GM21576 (cell line): Measurements from ENCODE around the gene CDK5.
A peak's percentile ranks its signal among the peaks of the same experiment; 100 is the strongest.
"Not testable (repeated sequence)": the region's sequence is repeated elsewhere in the genome, so short reads cannot be mapped to it uniquely, and the experiment has no call there.

Experiments
- ATAC-seq: cut with Tn5 transposase; IDR thresholded peaks from one replicate; pipeline ENCODE4 v1.9.1; 2021; ENCODE audit warnings: mild to moderate bottlenecking, moderate library complexity; ENCODE audit not compliant: unreplicated experiment

CDK5 gene

DNA sequence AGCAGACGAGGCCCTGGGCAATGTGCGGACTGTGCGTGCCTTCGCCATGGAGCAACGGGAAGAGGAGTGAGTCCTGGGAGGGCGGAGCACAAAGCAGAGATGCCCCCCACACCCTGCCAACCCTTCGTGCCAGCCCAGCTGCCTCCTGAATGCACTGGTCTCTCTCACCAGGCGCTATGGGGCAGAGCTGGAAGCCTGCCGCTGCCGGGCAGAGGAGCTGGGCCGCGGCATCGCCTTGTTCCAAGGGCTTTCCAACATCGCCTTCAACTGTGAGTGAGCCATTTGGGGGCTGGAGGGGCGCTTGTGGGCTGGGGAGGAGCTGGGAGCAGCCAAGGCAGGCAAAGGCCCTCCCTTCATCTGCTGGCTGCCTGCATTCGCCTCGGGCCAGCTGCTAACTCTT, 21.8 kb downstream of the CDK5 start:
- no peak for ATAC-seq

DNA sequence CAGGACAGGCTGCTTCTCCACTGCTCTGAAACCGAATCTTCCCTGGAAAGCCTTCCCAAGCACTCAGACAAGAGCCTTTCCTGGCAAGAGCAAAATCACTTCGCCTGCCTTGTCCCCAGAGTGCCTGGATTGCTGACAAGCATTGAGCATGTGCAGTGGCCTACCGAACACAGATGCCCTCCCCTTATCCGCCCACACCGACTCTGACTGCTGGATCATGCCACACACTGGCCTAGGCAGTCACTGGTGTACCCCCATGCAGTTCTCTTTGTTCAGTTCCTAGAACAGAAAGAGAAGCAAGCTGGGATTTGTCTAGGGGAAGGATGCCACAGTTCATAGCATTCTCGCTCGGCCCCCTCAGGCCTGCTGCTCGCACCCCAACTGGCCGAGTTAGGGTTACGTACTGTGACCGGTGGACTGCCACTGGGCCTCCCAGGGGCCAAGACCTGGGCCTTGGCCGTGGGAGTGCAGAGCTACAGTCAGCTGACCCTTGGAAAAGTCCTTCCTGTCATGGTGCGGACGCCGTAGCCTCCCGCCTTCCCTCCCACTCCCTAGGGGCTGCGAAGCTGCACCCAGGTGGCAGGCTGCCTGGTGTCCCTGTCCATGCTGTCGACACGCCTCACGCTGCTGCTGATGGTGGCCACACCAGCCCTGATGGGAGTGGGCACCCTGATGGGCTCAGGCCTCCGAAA, 22.5 kb downstream of the CDK5 start:
- no peak for ATAC-seq

DNA sequence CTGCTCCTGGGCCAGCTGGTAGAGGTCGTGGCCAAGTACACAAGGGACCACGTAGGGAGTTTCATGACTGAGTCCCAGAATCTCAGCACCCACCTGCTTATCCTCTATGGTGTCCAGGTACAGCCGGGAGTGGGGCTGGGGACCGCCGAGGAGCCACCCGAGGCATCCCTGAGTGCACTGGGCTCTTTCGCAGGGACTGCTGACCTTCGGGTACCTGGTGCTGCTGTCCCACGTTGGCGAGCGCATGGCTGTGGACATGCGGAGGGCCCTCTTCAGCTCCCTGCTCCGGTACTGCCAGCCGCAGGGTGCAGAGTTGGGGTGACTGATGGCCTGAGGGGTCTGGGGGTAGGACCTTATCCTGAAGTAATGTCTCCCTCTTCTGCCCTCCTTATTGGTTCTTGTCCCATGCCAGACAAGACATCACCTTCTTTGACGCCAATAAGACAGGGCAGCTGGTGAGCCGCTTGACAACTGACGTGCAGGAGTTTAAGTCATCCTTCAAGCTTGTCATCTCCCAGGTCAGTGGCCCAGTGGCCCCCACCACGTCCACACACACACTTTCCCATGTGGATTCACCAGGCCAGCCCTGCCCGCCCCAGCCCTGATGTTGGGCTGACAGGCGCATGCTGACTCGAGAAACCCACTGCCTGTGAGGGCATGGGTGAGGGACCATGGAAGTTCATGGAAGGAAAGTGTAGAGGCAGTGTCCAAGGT, 23.2 kb downstream of the CDK5 start:
- no peak for ATAC-seq

DNA sequence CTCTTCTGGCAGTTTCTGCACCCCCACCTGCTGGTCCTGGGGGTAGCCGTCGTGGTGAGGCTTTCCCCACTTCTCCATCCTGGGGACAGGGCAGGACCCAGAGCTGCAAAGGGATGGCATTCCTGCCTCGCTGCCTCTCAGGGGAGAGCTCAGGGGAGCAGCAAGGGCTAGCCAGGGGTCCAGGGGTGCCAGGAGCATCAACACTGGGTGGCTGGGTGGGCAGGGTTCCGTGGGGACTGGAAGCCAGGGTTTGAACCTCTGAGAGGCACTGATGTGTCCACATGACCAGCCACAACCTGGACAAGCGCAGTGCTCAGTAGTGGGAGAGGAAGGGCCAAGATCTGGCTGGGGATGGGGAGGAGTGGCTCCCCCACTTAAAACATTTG, 23.8 kb downstream of the CDK5 start:
- ATAC-seq = no peak

DNA sequence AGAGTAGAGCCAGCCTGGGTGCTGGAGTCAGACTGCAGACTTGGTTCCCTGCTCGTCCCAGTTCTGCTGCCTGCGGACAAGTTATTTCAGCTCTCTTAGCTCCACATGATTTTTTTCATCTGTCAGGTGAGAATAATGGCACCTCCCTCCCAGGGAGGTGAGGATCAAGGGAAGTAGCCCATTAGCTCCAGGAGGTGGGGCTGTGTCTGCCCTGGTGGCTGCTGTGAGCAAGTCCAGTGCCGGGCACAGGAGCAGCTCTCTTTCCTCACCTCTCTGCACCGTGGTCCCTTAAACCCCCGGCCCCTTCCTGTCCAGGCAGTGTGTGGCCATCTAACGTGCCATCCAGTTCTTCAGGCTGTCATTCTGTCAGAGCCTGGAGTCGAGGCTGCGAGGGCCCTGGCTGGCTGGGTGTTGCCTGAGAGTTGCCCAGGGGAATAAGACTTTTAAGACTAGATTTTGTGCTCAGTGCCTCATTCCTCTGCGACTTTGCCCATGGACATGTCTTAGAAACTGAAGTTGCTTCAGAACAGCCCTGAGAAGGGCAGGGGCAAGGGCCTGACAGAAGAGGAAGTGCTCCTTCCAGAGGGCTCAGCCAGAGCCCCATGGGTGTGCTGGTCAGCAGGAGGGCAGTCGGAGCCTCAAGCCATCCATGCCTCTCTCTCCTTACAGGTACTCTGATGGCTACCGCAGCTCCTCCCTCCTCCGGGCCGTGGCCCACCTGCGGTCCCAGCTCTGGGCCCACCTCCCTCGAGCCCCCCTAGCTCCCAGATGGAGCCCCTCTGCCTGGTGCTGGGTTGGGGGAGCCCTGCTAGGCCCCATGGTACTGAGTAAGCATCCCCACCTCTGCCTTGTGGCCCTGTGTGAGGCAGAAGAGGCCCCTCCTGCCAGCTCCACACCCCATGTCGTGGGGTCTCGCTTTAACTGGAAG, 24.5 kb downstream of the CDK5 start:
- no peak for ATAC-seq

DNA sequence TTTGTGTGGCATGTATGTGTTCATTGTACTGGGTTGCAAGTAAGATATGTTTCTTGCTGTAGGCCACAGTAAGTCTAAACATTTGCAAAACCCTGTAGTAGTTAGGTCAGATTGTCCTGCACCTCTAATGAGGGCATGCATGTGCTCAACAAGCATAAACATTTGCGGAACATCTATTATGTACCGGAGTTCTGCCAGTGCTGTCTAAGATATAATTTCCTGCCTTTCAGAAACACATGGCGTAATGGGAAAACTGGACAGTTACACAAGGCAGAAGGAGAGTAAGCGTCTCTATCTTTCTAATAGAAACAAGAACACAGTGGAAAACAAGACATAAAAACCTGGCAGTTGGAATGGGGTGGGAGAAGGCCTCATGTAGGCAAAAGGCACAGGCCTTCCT, 26.7 kb downstream of the CDK5 start:
- no peak for ATAC-seq

DNA sequence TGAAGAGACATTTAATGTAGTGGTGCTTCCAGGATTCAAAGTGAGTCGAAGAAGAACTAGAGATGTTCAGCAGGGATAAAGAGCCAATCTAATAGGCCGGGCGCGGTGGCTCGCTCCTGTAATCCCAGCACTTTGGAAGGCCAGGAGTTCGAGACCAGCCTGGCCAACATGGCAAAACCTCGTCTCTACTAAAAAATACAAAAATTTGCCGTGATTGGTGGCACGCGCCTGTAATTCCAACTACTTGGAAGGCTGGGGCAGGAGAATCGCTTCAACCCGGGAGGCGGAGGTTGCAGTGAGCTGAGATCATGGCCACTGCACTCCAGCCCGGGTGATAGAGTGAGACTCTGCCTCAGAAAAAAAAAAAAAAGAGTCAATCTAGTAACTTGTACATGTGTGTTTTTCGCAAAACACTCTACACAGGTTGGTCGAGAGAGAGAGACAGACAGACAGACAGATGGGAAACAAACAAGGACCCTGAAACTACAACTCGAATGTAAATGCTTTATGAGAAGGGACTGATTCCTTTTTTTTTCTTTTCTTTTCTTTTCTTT, 28.7 kb downstream of the CDK5 start:
- no peak for ATAC-seq

DNA sequence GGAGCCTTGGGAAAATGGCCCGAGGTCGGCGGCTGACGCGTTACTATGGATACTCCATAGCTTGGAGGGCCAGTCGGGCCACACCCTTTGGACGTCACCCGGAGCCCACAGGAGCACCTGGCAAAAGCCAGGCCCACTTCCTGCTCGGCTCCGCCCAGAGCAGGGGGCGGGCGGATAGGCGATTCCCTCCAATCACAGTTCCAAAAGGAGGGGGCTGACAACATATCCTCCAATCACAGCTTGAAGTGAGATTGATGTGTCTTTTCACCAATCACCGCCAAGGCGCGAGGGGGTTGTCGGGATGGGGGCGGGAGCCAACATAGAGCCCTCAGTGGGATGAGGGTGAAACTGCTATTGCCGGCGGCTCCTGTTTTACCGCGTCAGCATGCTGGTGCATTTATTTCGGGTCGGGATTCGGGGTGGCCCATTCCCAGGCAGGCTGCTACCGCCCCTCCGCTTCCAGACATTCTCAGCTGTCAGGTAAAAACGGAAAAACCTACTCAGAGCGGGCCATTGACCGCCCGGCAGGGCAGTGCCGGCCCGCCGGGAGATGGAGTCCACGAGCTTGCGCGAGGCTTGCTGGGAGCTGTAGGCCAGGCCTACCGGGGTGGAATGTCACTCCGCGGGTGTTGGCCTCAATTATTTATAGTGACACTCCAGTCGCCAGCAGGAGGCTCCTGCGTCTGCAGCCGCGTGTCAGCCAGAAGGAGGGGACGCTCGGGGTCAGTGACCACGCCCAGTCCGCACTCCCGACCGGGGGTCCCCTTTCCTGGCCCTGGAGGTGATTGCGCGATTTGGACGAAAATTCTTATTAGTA, 29.4 kb downstream of the CDK5 start, which contains the start of gene ABCB8:
Gene ABCB8 (plus strand): TSS at position 320 of the 817 bp plus-strand sequence. CDS start 66 bp downstream, at position 386.
- peak; percentile 97 for ATAC-seq

DNA sequence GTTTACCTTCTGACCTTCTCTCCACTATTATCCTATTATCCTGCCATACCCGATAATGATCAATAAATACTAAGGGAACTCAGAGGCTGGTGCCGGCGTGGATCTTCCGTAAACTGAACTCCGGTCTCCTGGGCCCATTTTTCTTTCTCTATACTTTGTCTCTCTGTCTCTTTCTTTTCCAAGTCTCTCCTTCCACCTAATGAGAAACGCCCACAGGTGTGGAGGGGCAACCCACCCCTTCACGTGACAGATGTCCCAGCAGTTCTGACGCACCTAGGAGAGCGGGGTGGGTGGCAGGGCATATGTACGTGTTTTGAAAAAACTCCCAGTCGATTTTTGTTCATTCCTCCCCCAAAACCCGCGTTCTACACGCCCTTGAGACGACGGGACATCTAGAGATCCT, 30.0 kb downstream of the CDK5 start:
- ATAC-seq = not testable (repeated sequence)

DNA sequence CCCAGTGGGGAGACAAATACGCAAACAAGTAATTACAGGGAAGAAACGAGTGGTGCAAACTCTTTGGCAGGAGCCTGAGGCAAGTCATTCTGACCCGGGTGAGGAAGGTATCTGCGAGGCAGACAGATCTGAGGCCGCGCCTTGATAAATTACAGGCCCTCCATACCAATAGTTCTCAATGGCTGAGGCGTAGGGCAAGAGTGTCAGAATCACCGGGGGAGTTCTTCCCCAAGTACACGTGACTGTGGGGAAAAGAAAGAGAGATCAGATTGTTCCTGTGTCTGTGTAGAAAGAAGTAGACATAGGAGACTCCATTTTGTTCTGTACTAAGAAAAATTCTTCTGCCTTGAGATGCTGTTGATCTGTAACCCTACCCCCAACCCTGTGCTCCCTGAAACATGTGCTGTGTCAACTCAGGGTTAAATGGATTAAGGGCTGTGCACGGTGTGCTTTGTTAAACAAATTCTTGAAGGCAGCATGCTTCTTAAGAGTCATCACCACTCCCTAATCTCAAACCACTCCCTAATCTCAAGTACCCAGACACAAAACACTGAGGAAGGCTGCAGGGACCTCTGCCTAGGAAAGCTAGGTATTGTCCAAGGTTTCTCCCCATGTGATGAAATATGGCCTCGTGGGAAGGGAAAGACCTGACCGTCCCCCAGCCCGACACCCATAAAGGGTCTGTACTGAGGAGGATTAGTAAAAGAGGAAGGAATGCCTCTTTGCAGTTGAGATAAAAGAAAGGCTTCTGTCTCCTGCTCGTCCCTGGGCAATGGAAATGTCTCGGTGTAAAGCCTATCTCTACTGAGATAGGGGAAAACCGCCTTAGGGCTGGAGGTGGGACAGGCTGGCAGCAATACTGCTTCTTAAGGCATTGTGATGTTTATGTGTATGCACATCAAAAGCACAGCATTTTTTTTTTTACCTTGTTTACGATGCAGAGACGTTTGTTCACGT, 30.6 kb downstream of the CDK5 start:
- not testable (repeated sequence) for ATAC-seq

DNA sequence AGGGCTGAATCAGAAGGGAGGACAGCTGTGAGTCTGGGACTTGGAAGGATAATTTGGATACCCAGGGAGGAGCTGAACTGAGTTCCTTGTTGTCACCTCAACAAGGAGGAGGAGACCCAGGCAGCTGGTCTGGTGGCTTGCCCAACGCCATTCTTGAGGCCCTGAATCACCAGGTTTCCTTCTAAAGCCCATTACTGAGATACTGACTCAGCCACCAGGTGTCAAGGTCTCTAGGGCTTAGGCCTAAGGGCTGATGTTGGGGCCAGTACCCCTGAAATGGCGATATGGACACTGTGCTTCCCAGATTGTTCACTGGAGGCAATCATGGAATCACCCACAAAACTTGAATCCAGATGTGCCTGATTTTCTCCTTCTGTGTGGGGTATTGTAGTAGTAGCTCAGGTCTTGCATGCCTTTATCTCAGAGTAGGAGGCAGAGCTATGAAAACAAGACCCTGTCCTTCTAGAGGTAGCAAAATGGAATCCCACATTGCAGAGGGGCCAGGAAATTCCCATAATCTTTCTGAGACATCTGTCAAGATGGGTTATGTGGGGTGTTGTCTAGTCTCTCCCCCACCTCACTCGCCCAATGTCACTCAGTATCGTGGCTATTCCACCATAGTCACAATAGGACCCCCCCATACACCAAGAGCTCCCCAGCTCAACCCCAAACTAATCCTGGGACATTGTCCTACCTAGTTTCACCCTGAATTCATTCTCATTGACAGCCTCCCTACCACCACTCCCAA, 31.6 kb downstream of the CDK5 start:
- no peak for ATAC-seq

DNA sequence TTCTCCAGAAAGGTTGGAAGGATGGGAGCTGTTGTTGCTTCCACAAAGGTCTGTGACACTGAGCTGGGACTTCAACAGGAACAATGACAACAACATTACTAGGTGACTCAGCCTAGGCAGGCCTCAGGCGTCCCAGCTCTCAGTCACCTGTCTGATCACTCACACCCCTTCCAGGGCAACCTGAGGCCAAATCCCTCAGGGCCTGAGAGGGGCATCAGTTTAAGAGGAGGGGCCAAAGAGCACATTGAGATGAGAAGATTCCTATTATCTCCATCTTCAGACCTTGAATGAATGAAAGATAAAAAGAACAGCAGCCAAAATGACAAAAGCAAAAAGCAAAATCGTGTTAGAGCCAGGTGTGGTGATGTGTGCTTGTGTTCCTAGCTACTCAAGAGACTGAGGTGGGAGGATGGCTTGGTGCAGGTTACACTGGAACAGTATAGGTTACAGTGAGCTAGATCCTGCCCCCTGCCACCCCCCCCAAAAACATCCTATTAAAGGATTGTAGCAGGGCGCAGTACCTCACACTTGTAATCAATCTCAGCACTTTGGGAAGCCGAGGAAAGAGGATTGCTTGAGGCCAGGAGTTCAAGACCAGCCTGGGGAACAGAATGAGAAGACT, 33.2 kb downstream of the CDK5 start, which contains the start of gene ATG9B:
Gene ATG9B (minus strand): TSS at position 60 of the 622 bp plus-strand sequence. CDS start 71 bp downstream, outside the sequence.
- no peak for ATAC-seq

DNA sequence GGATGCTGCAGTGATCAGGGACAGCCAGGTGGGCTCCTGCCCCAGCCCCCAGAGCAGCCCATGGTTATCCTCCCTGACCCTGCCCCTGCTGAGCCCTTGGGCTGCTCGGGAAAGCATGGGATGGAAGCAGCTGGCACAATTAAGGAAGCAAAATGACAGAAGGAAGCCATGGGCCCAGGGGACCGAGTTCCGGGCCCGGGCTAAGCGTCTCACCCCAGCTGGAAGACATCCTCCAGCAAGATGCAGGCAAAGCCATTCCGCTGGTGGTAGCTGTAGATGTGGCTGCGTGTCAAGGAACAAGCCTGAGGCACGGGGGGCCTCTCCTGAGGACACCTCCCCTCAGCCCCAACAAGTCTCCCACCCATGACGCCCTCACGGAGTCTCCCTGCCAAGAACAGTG, 34.5 kb downstream of the CDK5 start:
- ATAC-seq = no peak

DNA sequence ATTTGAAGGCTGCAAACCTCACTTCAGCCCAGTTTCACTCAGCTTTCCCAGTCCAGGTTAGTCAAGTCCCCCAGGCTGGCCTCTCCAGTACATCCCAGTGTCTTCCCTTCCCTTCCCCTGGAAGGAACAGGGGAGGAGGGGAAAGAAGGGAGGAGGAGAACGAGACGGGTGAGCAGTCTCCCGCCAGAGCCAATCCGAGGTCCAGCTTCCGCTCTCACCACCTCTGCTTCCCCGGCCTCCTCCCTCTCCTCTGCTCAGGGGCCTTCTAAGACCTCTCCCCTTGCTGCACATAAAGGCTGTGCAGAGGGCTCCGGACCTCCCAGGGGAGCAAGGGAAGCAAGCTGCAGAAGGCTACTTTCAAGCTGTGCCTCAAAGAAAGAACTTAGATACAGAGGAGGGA, 37.5 kb downstream of the CDK5 start:
- no peak for ATAC-seq

DNA sequence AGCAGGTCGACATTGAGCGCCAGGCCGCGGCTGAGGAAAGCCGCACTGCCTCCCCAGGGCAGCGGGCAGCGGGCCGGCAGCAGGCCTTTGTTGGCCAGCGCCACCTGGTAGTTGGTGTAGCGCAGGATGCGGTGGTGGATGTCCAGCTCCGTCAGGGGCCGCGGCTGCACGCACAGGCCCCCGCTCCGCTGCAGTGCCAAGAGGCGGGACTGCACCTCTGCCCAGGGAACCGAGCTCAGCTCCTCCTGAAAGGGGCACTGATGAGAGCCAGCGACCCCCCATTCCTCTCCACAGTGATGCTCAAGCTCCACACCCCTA, 38.6 kb downstream of the CDK5 start:
- no peak for ATAC-seq

DNA sequence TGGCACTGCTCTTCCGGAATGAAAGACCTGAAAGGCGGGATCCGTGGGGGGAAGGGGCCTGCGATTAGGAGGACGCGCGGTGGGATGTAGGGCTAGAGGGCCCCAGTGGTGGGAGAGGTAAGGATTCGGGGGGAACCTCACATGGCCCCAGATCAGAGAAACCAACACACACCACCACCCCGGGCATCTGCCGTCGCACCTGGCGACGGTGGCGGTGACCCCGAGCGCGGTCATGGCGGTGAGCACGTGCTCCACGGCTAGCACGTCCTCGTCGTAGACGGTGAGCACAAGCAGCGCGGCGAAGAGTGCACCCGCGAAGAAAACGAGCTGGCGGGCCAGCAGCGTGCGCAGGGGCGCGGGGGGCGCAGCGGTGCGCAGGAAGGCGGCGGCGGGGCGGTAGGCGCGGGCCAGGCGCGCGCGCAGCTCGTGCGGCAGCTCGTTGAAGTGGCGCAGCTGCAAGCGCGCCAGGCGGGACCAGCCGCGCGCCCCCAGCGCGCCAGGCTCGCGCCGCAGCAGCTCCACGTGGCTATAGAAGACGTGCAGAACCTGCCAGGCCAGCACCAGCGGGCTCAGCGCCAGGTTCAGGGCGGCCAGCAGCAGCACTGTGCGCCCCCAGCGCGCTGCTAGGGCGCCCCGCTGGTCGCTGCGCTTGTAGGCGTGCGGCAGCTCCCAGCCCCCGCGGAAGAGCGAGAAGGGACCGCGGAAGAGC, 39.1 kb downstream of the CDK5 start:
- ATAC-seq = no peak

DNA sequence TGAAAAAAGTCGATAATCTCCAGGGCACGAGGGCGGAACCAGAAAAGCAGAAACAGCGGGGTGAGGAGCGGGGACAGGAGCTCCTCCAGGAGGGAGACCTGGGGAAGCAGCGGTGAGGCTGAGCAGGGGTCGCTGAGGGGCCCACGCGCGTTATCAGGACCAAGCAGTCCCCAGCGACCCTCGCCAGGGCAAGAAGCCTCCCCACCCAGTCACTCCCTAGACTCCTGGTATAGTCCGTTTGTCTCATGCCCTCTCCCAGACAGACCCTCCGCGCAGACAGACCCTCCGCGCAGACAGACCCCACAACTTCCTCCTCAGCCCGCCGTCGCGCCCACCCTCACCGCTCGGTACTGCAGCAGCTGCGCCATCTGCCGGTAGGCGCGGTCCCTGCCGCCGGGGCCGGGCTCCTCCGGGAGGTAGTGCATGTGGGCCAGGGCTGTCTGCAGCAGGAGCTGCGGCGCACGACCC, 39.7 kb downstream of the CDK5 start:
- peak; percentile 52 for ATAC-seq
